Measurements from ENCODE around the gene TMEM202. TPM values are rescaled to one million over a fixed set of nuclear protein-coding genes. Genes with fewer than 3 reads are reported as not detected.
A peak's percentile ranks its signal among the peaks of the same experiment; 100 is the strongest.

Gene TMEM202
- total and polyA plus RNA-seq, 10 of the 15 experiments (the other 5 are each of a cell fraction or from before 2014, with no cell fraction given), result not detected

DNA sequence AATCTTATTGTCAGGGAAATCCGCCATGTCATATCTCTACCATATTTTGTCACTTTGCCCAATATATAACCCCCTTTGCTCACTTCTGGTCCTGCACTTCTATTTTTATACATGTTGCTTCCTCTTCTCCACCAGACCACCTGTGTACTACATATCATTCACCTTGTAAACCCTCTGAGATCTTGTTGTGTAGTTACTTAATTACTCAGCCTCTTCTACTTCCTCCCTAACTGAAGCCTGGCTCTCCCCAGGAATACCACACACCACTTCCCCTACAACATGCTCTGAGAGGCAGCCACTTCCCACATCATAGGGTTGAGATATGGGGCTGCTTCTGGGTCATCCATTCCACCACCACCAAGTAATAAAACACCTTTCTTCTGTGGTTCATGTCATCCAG, 32.3 kb upstream of the TMEM202 start:
- Histone ChIP-seq H3K36me3 (ENCODE audit: control insufficient read depth in 2 of 2, insufficient read depth in 2 of 2, low read length in 1 of 2) (peaks cover 0 to 3% of the 10 kb centered on the region in 2 experiments; a peak in 3 of 4 replicates), H3K4me3 (no peak overlapping the region), H4K20me1 (ENCODE audit: control insufficient read depth, insufficient read depth) (no peaks in the 10 kb centered on the region), H3K4me1 (ENCODE audit: control insufficient read depth, insufficient read depth, low read length) (peaks cover 19% of the 10 kb centered on the region), H3K79me2 (ENCODE audit: control insufficient read depth, insufficient read depth, low read length) (peaks cover 16% of the 10 kb centered on the region), H3K9me3 (replicated peaks; ENCODE audit: control insufficient read depth, insufficient read depth, low read length) (no peaks in the 10 kb centered on the region; the same call in 2 of the 3 replicates), H3K27ac (ENCODE audit: control insufficient read depth, insufficient read depth) (peak overlapping the region; percentile 58), H3K4me2 (ENCODE audit: control insufficient read depth, insufficient read depth) (peak overlapping the region; percentile 33), H3K27me3 (replicated peaks in 1 of 2; ENCODE audit: control insufficient read depth in 2 of 2, insufficient read depth in 2 of 2, low read length in 1 of 2) (no peaks in the 10 kb centered on the region), H2AFZ (ENCODE audit: control insufficient read depth, low read depth, low read length) (no peak overlapping the region), H3K9ac (ENCODE audit: control insufficient read depth, insufficient read depth, low read length) (no peak overlapping the region)
- no TSS peak for BruUV-seq (replicated peaks)
- FAIRE-seq, result peak; percentile 73
- POLR2A ChIA-PET, result interaction anchor here (0.6 to 0.7 kb wide), 2 partner anchors 26 to 127 kb away, joined by 3 to 4 read pairs; no protein-coding TSS in a partner anchor
- RAD21 ChIA-PET (ENCODE audit: unreplicated experiment), result interaction anchor here (1.2 kb wide), 1 partner anchor 52 kb away, joined by 4 read pairs; no protein-coding TSS in a partner anchor
- 0% methylated on average over 1 of the region's 1 CpG for WGBS (ENCODE audit: insufficient coverage, insufficient replicate concordance, low lambda C conversion rate, missing lambda C conversion rate)
- peak; percentile 68 for DNase-seq (ENCODE audit: low read depth, low spot score)
- intact Hi-C loops (cut with micrococcal nuclease; ENCODE audit: unreplicated experiment) (no loop called here), in situ Hi-C loops (cut with MboI) (no loop called here)
- SMC1A ChIA-PET (ENCODE audit: uncharacterized antibody, unreplicated experiment), result interaction anchor here (0.6 to 1.6 kb wide), 3 partner anchors 10 to 356 kb away, joined by 3 to 7 read pairs (median 3); partner anchors contain the start of gene HEXA
- peak; percentile 90 for ATAC-seq
- CTCF ChIA-PET, result interaction anchor here (1.1 kb wide), 1 partner anchor 16 kb away, joined by 4 read pairs; no protein-coding TSS in a partner anchor
- no peak for TF ChIP-seq ZSCAN29 (IDR thresholded peaks at IDR 0.05)
- peak; percentile 49; the same call in 1 of the 2 replicates for TF ChIP-seq PML (IDR thresholded peaks at IDR 0.05; ENCODE audit: low read length)
- TF ChIP-seq MEF2A (IDR thresholded peaks at IDR 0.05; ENCODE audit: insufficient read depth, low read depth, low read length), result peak; percentile 87; the same call in 1 of the 2 replicates
- no peak for TF ChIP-seq GABPA (IDR thresholded peaks at IDR 0.05; ENCODE audit: low read depth)
- TF ChIP-seq CREB1 (IDR thresholded peaks at IDR 0.05; ENCODE audit: low read depth), result peak; percentile 35; the same call in 1 of the 2 replicates
- TF ChIP-seq, protein P1, sequence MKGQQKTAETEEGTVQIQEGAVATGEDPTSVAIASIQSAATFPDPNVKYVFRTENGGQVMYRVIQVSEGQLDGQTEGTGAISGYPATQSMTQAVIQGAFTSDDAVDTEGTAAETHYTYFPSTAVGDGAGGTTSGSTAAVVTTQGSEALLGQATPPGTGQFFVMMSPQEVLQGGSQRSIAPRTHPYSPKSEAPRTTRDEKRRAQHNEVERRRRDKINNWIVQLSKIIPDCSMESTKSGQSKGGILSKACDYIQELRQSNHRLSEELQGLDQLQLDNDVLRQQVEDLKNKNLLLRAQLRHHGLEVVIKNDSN (IDR thresholded peaks at IDR 0.05; ENCODE audit: borderline replicate concordance, extremely low read length, insufficient read depth, low read depth, low read length), result no peak
- no peak for TF ChIP-seq RCOR1 (conservative IDR thresholded peaks at IDR 0.05; ENCODE audit: low read depth, low read length)
- TF ChIP-seq KLF5 (IDR thresholded peaks at IDR 0.05; ENCODE audit: partially characterized antibody), result no peak
- TF ChIP-seq BHLHE40 (IDR thresholded peaks at IDR 0.05; ENCODE audit: borderline replicate concordance in 1 of 2, low read depth in 2 of 2, low read length in 1 of 2), result no peak
- no peak for TF ChIP-seq NR2C1 (IDR thresholded peaks at IDR 0.05)
- TF ChIP-seq MYB (IDR thresholded peaks at IDR 0.05; ENCODE audit: borderline replicate concordance, low read depth, low read length), result no peak
- TF ChIP-seq HCFC1 (IDR thresholded peaks at IDR 0.05; ENCODE audit: low read length), result no peak
- no peak for TF ChIP-seq E2F4 (IDR thresholded peaks at IDR 0.05; ENCODE audit: low read depth, low read length)
- TF ChIP-seq NFYA (IDR thresholded peaks at IDR 0.05; ENCODE audit: borderline replicate concordance, low read depth, low read length), result no peak
- TF ChIP-seq ZBED1 (IDR thresholded peaks at IDR 0.05; ENCODE audit: borderline replicate concordance), result no peak
- no peak for TF ChIP-seq STAT1 (conservative IDR thresholded peaks at IDR 0.05)
- TF ChIP-seq, protein P2, sequence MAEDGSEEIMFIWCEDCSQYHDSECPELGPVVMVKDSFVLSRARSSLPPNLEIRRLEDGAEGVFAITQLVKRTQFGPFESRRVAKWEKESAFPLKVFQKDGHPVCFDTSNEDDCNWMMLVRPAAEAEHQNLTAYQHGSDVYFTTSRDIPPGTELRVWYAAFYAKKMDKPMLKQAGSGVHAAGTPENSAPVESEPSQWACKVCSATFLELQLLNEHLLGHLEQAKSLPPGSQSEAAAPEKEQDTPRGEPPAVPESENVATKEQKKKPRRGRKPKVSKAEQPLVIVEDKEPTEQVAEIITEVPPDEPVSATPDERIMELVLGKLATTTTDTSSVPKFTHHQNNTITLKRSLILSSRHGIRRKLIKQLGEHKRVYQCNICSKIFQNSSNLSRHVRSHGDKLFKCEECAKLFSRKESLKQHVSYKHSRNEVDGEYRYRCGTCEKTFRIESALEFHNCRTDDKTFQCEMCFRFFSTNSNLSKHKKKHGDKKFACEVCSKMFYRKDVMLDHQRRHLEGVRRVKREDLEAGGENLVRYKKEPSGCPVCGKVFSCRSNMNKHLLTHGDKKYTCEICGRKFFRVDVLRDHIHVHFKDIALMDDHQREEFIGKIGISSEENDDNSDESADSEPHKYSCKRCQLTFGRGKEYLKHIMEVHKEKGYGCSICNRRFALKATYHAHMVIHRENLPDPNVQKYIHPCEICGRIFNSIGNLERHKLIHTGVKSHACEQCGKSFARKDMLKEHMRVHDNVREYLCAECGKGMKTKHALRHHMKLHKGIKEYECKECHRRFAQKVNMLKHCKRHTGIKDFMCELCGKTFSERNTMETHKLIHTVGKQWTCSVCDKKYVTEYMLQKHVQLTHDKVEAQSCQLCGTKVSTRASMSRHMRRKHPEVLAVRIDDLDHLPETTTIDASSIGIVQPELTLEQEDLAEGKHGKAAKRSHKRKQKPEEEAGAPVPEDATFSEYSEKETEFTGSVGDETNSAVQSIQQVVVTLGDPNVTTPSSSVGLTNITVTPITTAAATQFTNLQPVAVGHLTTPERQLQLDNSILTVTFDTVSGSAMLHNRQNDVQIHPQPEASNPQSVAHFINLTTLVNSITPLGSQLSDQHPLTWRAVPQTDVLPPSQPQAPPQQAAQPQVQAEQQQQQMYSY (CRISPR knock-in tag; IDR thresholded peaks at IDR 0.05), result no peak
- TF ChIP-seq TCF7 (IDR thresholded peaks at IDR 0.05; ENCODE audit: borderline replicate concordance), result no peak; the same call in 1 of the 2 replicates
- no peak for TF ChIP-seq TCF3 (IDR thresholded peaks at IDR 0.05; ENCODE audit: borderline replicate concordance, insufficient read depth, low read depth, low read length)
- no peak for TF ChIP-seq RAD51 (IDR thresholded peaks at IDR 0.05)
- TF ChIP-seq RUNX3 (IDR thresholded peaks at IDR 0.05; ENCODE audit: low read length), result peak; percentile 94

Measured in GM12878 (cell line).